ENCODE measurements around the gene BPIFB2.
"Not testable (repeated sequence)": the region's sequence is repeated elsewhere in the genome, so short reads cannot be mapped to it uniquely, and the experiment has no call there.

The BPIFB2 gene

GRCh38 chr20:32970115-32970972, 37.2 kb upstream of the BPIFB2 start:
- DNase-seq (ENCODE audit: low spot score) = no peak

- no peak for DNase-seq (ENCODE audit: low spot score)
Observed at GRCh38 chr20:32970973-32971300, 36.6 kb upstream of the BPIFB2 start.

GRCh38 chr20:32971703-32972161, 35.8 kb upstream of the BPIFB2 start:
- no peak for DNase-seq (ENCODE audit: low spot score)

- no peak for DNase-seq (ENCODE audit: low spot score)
Observed at GRCh38 chr20:32972181-32973076, 35.1 kb upstream of the BPIFB2 start.

- no peak for DNase-seq (ENCODE audit: low spot score)
Observed at GRCh38 chr20:32973077-32973717, 34.3 kb upstream of the BPIFB2 start.

- not testable (repeated sequence) for DNase-seq (ENCODE audit: low spot score)
Observed at GRCh38 chr20:32974204-32975064, 33.1 kb upstream of the BPIFB2 start.

GRCh38 chr20:32975121-32975520, 32.4 kb upstream of the BPIFB2 start:
- not testable (repeated sequence) for DNase-seq (ENCODE audit: low spot score)

GRCh38 chr20:32975698-32976674, 31.5 kb upstream of the BPIFB2 start:
- DNase-seq (ENCODE audit: low spot score) = peak; percentile 33

GRCh38 chr20:32976746-32977145, 30.8 kb upstream of the BPIFB2 start:
- no peak for DNase-seq (ENCODE audit: low spot score)

- DNase-seq (ENCODE audit: low spot score) = no peak
Observed at GRCh38 chr20:32977281-32978008, 30.1 kb upstream of the BPIFB2 start.

- no peak for DNase-seq (ENCODE audit: low spot score)
Observed at GRCh38 chr20:32978009-32978335, 29.5 kb upstream of the BPIFB2 start.

GRCh38 chr20:32979201-32979998, 28.1 kb upstream of the BPIFB2 start:
- no peak for DNase-seq (ENCODE audit: low spot score)

GRCh38 chr20:32980131-32980941, 27.2 kb upstream of the BPIFB2 start:
- DNase-seq (ENCODE audit: low spot score) = no peak

GRCh38 chr20:32980990-32981389, 26.5 kb upstream of the BPIFB2 start:
- DNase-seq (ENCODE audit: low spot score) = no peak

- DNase-seq (ENCODE audit: low spot score) = no peak
Observed at GRCh38 chr20:32982617-32983458, 24.7 kb upstream of the BPIFB2 start.

GRCh38 chr20:32983459-32984112, 23.9 kb upstream of the BPIFB2 start:
- no peak for DNase-seq (ENCODE audit: low spot score)

Measured in SK-N-DZ (cell line).